Measurements from ENCODE around the gene ARMS2. TPM values are rescaled to one million over a fixed set of nuclear protein-coding genes. Genes with fewer than 3 reads are reported as not detected.

Gene ARMS2
- total RNA-seq, 1 donor from 2014 or later = not detected

GRCh38 chr10:122475591-122476332 lies 21.3 kb downstream of the ARMS2 start:
- no peaks in the 10 kb centered on the region for H3K27me3 ChIP-seq
- H3F3A ChIP-seq (ENCODE audit: low read depth) = peaks cover 12% of the 10 kb centered on the region
- no peaks in the 10 kb centered on the region for H3K36me3 Mint-ChIP-seq
- H3K79me2 ChIP-seq (ENCODE audit: low read depth) = no peaks in the 10 kb centered on the region
- peaks cover 28% of the 10 kb centered on the region for H3K4me1 ChIP-seq
- peaks cover 10% of the 10 kb centered on the region for H3K27me3 Mint-ChIP-seq (ENCODE audit: insufficient read depth, low read depth)
- H4K20me1 ChIP-seq (ENCODE audit: low read depth) = peaks cover 7% of the 10 kb centered on the region
- H3K9me3 ChIP-seq (ENCODE audit: low read depth) = no peaks in the 10 kb centered on the region
- peak overlapping the region; percentile 60 for H3K4me3 Mint-ChIP-seq
- peak; percentile 77 for DNase-seq (ENCODE audit: low spot score)
- peaks cover 63% of the 10 kb centered on the region for H3K4me1 Mint-ChIP-seq
- no peak overlapping the region for H2AFZ ChIP-seq (replicated peaks)
- H3K4me3 ChIP-seq = no peak overlapping the region
- peak overlapping the region; percentile 92 for H3K27ac Mint-ChIP-seq
- H3K9me3 Mint-ChIP-seq = peaks cover 3% of the 10 kb centered on the region
- no peaks in the 10 kb centered on the region for H3K36me3 ChIP-seq
- no peak overlapping the region for H3K9ac ChIP-seq
- H3K27ac ChIP-seq = no peak overlapping the region
- TF ChIP-seq CTCF (IDR thresholded peaks at IDR 0.05) (no peak), EZH2phosphoT487 (IDR thresholded peaks at IDR 0.05) (no peak), EZH2 (IDR thresholded peaks at IDR 0.05) (no peak)
- peak overlapping the region; percentile 59 for H3K4me2 ChIP-seq

GRCh38 chr10:122476333-122476695 lies 21.9 kb downstream of the ARMS2 start:
- peaks cover 12% of the 10 kb centered on the region for H3F3A ChIP-seq (ENCODE audit: low read depth)
- Mint-ChIP-seq H3K27me3 (ENCODE audit: insufficient read depth, low read depth) (peaks cover 10% of the 10 kb centered on the region), H3K36me3 (no peaks in the 10 kb centered on the region), H3K9me3 (peaks cover 5% of the 10 kb centered on the region), H3K4me3 (peak overlapping the region; percentile 58), H3K4me1 (peaks cover 63% of the 10 kb centered on the region), H3K27ac (peak overlapping the region; percentile 92)
- H3K9ac ChIP-seq = no peak overlapping the region
- H3K4me2 ChIP-seq = peak overlapping the region; percentile 59
- no peaks in the 10 kb centered on the region for H3K79me2 ChIP-seq (ENCODE audit: low read depth)
- no peak for TF ChIP-seq EZH2 (IDR thresholded peaks at IDR 0.05)
- no peak for TF ChIP-seq CTCF (IDR thresholded peaks at IDR 0.05)
- TF ChIP-seq EZH2phosphoT487 (IDR thresholded peaks at IDR 0.05) = no peak
- no peak overlapping the region for H3K27ac ChIP-seq
- H2AFZ ChIP-seq (replicated peaks) = no peak overlapping the region
- H3K9me3 ChIP-seq (ENCODE audit: low read depth) = no peaks in the 10 kb centered on the region
- no peak for DNase-seq (ENCODE audit: low spot score)
- H3K4me3 ChIP-seq = no peak overlapping the region
- H3K36me3 ChIP-seq = no peaks in the 10 kb centered on the region
- H3K4me1 ChIP-seq = peaks cover 28% of the 10 kb centered on the region
- peaks cover 7% of the 10 kb centered on the region for H4K20me1 ChIP-seq (ENCODE audit: low read depth)
- no peaks in the 10 kb centered on the region for H3K27me3 ChIP-seq

GRCh38 chr10:122477436-122477835 lies 23.0 kb downstream of the ARMS2 start:
- no peaks in the 10 kb centered on the region for H3K9me3 ChIP-seq (ENCODE audit: low read depth)
- peaks cover 9% of the 10 kb centered on the region for H3K9me3 Mint-ChIP-seq
- no peak for TF ChIP-seq CTCF (IDR thresholded peaks at IDR 0.05)
- TF ChIP-seq EZH2 (IDR thresholded peaks at IDR 0.05) = no peak
- no peak for TF ChIP-seq EZH2phosphoT487 (IDR thresholded peaks at IDR 0.05)
- H3K4me2 ChIP-seq = no peak overlapping the region
- H3K4me1 Mint-ChIP-seq = peaks cover 63% of the 10 kb centered on the region
- H3K4me3 Mint-ChIP-seq = no peak overlapping the region
- peaks cover 7% of the 10 kb centered on the region for H4K20me1 ChIP-seq (ENCODE audit: low read depth)
- no peaks in the 10 kb centered on the region for H3K27me3 ChIP-seq
- H2AFZ ChIP-seq (replicated peaks) = no peak overlapping the region
- H3K4me3 ChIP-seq = no peak overlapping the region
- peaks cover 3% of the 10 kb centered on the region for H3K36me3 Mint-ChIP-seq
- H3K27ac Mint-ChIP-seq = peak overlapping the region; percentile 28
- H3K79me2 ChIP-seq (ENCODE audit: low read depth) = no peaks in the 10 kb centered on the region
- H3K36me3 ChIP-seq = no peaks in the 10 kb centered on the region
- H3F3A ChIP-seq (ENCODE audit: low read depth) = peaks cover 12% of the 10 kb centered on the region
- peaks cover 13% of the 10 kb centered on the region for H3K27me3 Mint-ChIP-seq (ENCODE audit: insufficient read depth, low read depth)
- peaks cover 28% of the 10 kb centered on the region for H3K4me1 ChIP-seq
- no peak for DNase-seq (ENCODE audit: low spot score)
- no peak overlapping the region for H3K27ac ChIP-seq
- no peak overlapping the region for H3K9ac ChIP-seq
